GM12878 (cell line): ENCODE measurements around the gene FBXL15. TPM values are rescaled to one million over a fixed set of nuclear protein-coding genes. Genes with fewer than 3 reads are reported as not detected.

Experiments
- BCLAF1 ChIP-seq: fragments of 450-650 bp; IDR thresholded peaks from 2 replicates; pipeline ENCODE4 v1.6.1; 2017; ENCODE audit warnings: antibody characterized with exemption, mild to moderate bottlenecking, moderate library complexity
- BMI1 ChIP-seq: fragments of 450-650 bp; IDR thresholded peaks from 2 replicates; pipeline ENCODE4 v1.6.1; 2016; ENCODE audit warnings: mild to moderate bottlenecking, moderate library complexity, borderline replicate concordance
- BRCA1 ChIP-seq: IDR thresholded peaks from 2 replicates; pipeline ENCODE4 v1.6.1; 2011; ENCODE audit warnings: low read depth, low read length, improper control_type of control experiment
- HDGF ChIP-seq: fragments of 450-650 bp; IDR thresholded peaks from 2 replicates; pipeline ENCODE4 v1.6.1; 2016; ENCODE audit warnings: antibody characterized with exemption
- JUND ChIP-seq: IDR thresholded peaks from 2 replicates; pipeline ENCODE4 v1.6.1; 2012; ENCODE audit warnings: low read depth, mild to moderate bottlenecking, low read length, improper control_type of control experiment, moderate library complexity
- NFYB ChIP-seq: IDR thresholded peaks from 2 replicates; pipeline ENCODE4 v1.6.1; 2011; ENCODE audit warnings: low read depth, mild to moderate bottlenecking, low read length, improper control_type of control experiment, moderate library complexity; ENCODE audit not compliant: insufficient read depth
- PAX5 ChIP-seq: IDR thresholded peaks from 2 replicates; pipeline ENCODE4 v1.6.1; 2011; ENCODE audit warnings: low read depth, low read length, borderline replicate concordance
- POLR2AphosphoS2 ChIP-seq: IDR thresholded peaks from 2 replicates; pipeline ENCODE4 v1.6.1; 2011; ENCODE audit warnings: low read depth, mild to moderate bottlenecking, low read length, improper control_type of control experiment, moderate library complexity
- RELA ChIP-seq: fragments of 450-650 bp; IDR thresholded peaks from 2 replicates; pipeline ENCODE4 v1.8.0; 2014; ENCODE audit warnings: borderline replicate concordance; ENCODE audit not compliant: partially characterized antibody
- SP1 ChIP-seq: IDR thresholded peaks from one replicate; pipeline ENCODE4 v1.6.1; 2011; ENCODE audit warnings: low read depth, low read length
- TARDBP ChIP-seq: IDR thresholded peaks from 2 replicates; pipeline ENCODE4 v1.6.1; 2016; ENCODE audit warnings: borderline replicate concordance
- TCF12 ChIP-seq: IDR thresholded peaks from 2 replicates; pipeline ENCODE4 v1.6.1; 2011; ENCODE audit warnings: low read depth, mild to moderate bottlenecking, low read length
- YY1 ChIP-seq: IDR thresholded peaks from 2 replicates; pipeline ENCODE4 v1.6.1; 2011; ENCODE audit warnings: low read depth, mild to moderate bottlenecking, low read length
- ZNF384 ChIP-seq: IDR thresholded peaks from 2 replicates; pipeline ENCODE4 v1.6.1; 2012; ENCODE audit warnings: low read depth, mild to moderate bottlenecking, low read length, improper control_type of control experiment, borderline replicate concordance
- ZSCAN29 ChIP-seq: fragments of 450-650 bp; IDR thresholded peaks from 2 replicates; pipeline ENCODE4 v1.6.1; 2017; ENCODE audit warnings: mild to moderate bottlenecking, moderate library complexity
- ZZZ3 ChIP-seq: IDR thresholded peaks from 2 replicates; pipeline ENCODE4 v1.6.1; 2011; ENCODE audit warnings: low read depth; ENCODE audit not compliant: control insufficient read depth, insufficient read length
- polyA plus RNA-seq, 11 experiments: library from polyadenylated mRNA; depleted of rRNA in 4 of 11; unstranded in 6 of 11; stranded (reverse) in 5 of 11; fragments of >200 nt; fragmentation: Nextera tagmentation in 4 of 11; fragmentation: Illumina TruSeq in 1 of 11; extraction: Ambion mirVana in 4 of 11; extraction: Trizol in 1 of 11; gene quantifications; 1 replicate in 1 of 11; 2 replicates in 10 of 11; pipeline versions ENCODE4 v1.2.1 to v1.2.3, GENCODE V29; 2011 to 2016; ENCODE audit warnings: inconsistent platforms in 2 of 11, missing spikeins in 2 of 11, low read depth in 1 of 11
- total RNA-seq, 4 experiments: library from RNA; depleted of rRNA in 3 of 4; stranded (reverse); fragments of >200 nt in 3 of 4; fragmentation: Illumina TruSeq in 1 of 4; extraction: Trizol in 1 of 4; gene quantifications; 2 replicates each; pipeline versions ENCODE4 v1.2.1 to v1.2.3, GENCODE V29; 2013 to 2021
- TF ChIP-seq, protein P1 (sequence below): fragments of 450-650 bp; IDR thresholded peaks from 2 replicates; pipeline ENCODE4 v1.6.1; 2017; ENCODE audit warnings: mild to moderate bottlenecking, low read depth, inconsistent platforms; ENCODE audit not compliant: poor library complexity, severe bottlenecking
- TF ChIP-seq, protein P2 (sequence below): fragments of 150-350 bp; IDR thresholded peaks from 2 replicates; pipeline ENCODE4 v1.6.1; 2014; ENCODE audit warnings: mild to moderate bottlenecking, low read depth, low read length
- TF ChIP-seq, protein P3 (sequence below): fragments of 450-650 bp; formaldehyde crosslinking; IDR thresholded peaks from 2 replicates; pipeline ENCODE4 v1.4.0; 2022; ENCODE audit warnings: mild to moderate bottlenecking, moderate library complexity

Gene FBXL15
- total and polyA plus RNA-seq, 10 of the 15 experiments (the other 5 are each of a cell fraction or from before 2014, with no cell fraction given) = 0.13 to 21.3 (median 7.9) TPM

- TF ChIP-seq BCLAF1 = no peak
- no peak for TF ChIP-seq POLR2AphosphoS2
- TF ChIP-seq SP1 = no peak
- peak; percentile 50; the same call in 1 of the 2 replicates for TF ChIP-seq YY1
- no peak for TF ChIP-seq NFYB
- TF ChIP-seq, protein P1, sequence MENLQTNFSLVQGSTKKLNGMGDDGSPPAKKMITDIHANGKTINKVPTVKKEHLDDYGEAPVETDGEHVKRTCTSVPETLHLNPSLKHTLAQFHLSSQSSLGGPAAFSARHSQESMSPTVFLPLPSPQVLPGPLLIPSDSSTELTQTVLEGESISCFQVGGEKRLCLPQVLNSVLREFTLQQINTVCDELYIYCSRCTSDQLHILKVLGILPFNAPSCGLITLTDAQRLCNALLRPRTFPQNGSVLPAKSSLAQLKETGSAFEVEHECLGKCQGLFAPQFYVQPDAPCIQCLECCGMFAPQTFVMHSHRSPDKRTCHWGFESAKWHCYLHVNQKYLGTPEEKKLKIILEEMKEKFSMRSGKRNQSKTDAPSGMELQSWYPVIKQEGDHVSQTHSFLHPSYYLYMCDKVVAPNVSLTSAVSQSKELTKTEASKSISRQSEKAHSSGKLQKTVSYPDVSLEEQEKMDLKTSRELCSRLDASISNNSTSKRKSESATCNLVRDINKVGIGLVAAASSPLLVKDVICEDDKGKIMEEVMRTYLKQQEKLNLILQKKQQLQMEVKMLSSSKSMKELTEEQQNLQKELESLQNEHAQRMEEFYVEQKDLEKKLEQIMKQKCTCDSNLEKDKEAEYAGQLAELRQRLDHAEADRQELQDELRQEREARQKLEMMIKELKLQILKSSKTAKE = no peak
- no peak; the same call in 1 of the 2 replicates for TF ChIP-seq PAX5
- TF ChIP-seq TARDBP = no peak
- TF ChIP-seq BRCA1 = no peak
- TF ChIP-seq ZSCAN29 = no peak
- TF ChIP-seq, protein P2, sequence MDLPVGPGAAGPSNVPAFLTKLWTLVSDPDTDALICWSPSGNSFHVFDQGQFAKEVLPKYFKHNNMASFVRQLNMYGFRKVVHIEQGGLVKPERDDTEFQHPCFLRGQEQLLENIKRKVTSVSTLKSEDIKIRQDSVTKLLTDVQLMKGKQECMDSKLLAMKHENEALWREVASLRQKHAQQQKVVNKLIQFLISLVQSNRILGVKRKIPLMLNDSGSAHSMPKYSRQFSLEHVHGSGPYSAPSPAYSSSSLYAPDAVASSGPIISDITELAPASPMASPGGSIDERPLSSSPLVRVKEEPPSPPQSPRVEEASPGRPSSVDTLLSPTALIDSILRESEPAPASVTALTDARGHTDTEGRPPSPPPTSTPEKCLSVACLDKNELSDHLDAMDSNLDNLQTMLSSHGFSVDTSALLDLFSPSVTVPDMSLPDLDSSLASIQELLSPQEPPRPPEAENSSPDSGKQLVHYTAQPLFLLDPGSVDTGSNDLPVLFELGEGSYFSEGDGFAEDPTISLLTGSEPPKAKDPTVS = no peak
- TF ChIP-seq TCF12 = 0 out of 2 replicates have a peak, but pooled peaks have one; percentile 59
- TF ChIP-seq, protein P3, sequence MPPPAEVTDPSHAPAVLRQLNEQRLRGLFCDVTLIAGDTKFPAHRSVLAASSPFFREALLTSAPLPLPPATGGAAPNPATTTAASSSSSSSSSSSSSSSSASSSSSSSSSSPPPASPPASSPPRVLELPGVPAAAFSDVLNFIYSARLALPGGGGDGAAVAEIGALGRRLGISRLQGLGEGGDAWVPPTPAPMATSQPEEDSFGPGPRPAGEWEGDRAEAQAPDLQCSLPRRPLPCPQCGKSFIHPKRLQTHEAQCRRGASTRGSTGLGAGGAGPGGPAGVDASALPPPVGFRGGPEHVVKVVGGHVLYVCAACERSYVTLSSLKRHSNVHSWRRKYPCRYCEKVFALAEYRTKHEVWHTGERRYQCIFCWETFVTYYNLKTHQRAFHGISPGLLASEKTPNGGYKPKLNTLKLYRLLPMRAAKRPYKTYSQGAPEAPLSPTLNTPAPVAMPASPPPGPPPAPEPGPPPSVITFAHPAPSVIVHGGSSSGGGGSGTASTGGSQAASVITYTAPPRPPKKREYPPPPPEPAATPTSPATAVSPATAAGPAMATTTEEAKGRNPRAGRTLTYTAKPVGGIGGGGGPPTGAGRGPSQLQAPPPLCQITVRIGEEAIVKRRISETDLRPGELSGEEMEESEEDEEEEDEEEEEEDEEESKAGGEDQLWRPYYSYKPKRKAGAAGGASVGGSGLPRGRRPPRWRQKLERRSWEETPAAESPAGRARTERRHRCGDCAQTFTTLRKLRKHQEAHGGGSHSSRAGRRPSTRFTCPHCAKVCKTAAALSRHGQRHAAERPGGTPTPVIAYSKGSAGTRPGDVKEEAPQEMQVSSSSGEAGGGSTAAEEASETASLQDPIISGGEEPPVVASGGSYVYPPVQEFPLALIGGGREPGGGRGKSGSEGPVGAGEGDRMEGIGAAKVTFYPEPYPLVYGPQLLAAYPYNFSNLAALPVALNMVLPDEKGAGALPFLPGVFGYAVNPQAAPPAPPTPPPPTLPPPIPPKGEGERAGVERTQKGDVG = no peak
- no peak for TF ChIP-seq HDGF
- no peak for TF ChIP-seq BMI1
- TF ChIP-seq RELA = peak; percentile 40
- TF ChIP-seq ZZZ3 = no peak
- TF ChIP-seq ZNF384 = no peak
- no peak for TF ChIP-seq JUND
Measured at GRCh38 chr10:102450374-102451104, 29.9 kb downstream of the FBXL15 start (continued).
